ENCODE measurements around the gene UBC.

- TF ChIP-seq POLR2A (IDR thresholded peaks at IDR 0.05; ENCODE audit: low read depth, low read length) (no peak), CEBPB (IDR thresholded peaks at IDR 0.05; ENCODE audit: low read depth, low read length) (no peak), CTCF (conservative IDR thresholded peaks at IDR 0.05; ENCODE audit: low read depth, low read length) (no peak), MXI1 (IDR thresholded peaks at IDR 0.05; ENCODE audit: borderline replicate concordance, low read depth, low read length) (no peak)
Measured at GRCh38 chr12:124893792-124894516, 20.5 kb downstream of the UBC start.
